C4-2B (cell line): ENCODE data around the gene RGS10.
A peak's percentile ranks its signal among the peaks of the same experiment; 100 is the strongest.

ENCODE experiments used
- H3K27ac ChIP-seq: fragments of 450-650 bp; 2 replicates; pipeline ENCODE4 v1.5.1; 2017
- CTCF ChIP-seq: fragments of 450-650 bp; conservative IDR thresholded peaks from 2 replicates; pipeline ENCODE4 v1.5.1; 2017; ENCODE audit warnings: mild to moderate bottlenecking
- ZFX ChIP-seq: fragments of 450-650 bp; IDR thresholded peaks from 2 replicates; pipeline ENCODE4 v1.6.1; 2017

The RGS10 gene

GRCh38 chr10:119499677-119500002, 42.9 kb downstream of the RGS10 start:
- no peak overlapping the region for H3K27ac ChIP-seq
- TF ChIP-seq ZFX: no peak
- TF ChIP-seq CTCF: no peak

- no peak overlapping the region for H3K27ac ChIP-seq
- TF ChIP-seq ZFX (no peak), CTCF (no peak)
These were observed 43.4 kb downstream of the RGS10 start for GRCh38 chr10:119498889-119499676.

GRCh38 chr10:119497243-119497642, 45.3 kb downstream of the RGS10 start:
- TF ChIP-seq CTCF (no peak), ZFX (no peak)

GRCh38 chr10:119496273-119496672, 46.2 kb downstream of the RGS10 start:
- H3K27ac ChIP-seq: no peak overlapping the region; the same call in 1 of the 2 replicates
- TF ChIP-seq ZFX (no peak), CTCF (no peak)

More at GRCh38 chr10:119497243-119497642, 45.3 kb downstream of the RGS10 start:
- H3K27ac ChIP-seq: no peak overlapping the region

GRCh38 chr10:119495545-119495944, 47.0 kb downstream of the RGS10 start:
- H3K27ac ChIP-seq: peak overlapping the region; percentile 44
- TF ChIP-seq ZFX (no peak), CTCF (no peak)

- TF ChIP-seq ZFX (no peak), CTCF (no peak)
- peak overlapping the region; percentile 44 for H3K27ac ChIP-seq
These were observed 47.5 kb downstream of the RGS10 start for GRCh38 chr10:119495021-119495505.

- no peak for TF ChIP-seq ZFX
- no peak for TF ChIP-seq CTCF
- peak overlapping the region; percentile 44 for H3K27ac ChIP-seq
These were observed 48.1 kb downstream of the RGS10 start for GRCh38 chr10:119494236-119495020.
